GM23338 (cell line): ENCODE data around the gene MEFV. TPM values are rescaled to one million over a fixed set of nuclear protein-coding genes. Genes with fewer than 3 reads are reported as not detected.

ENCODE experiments used
- ATAC-seq: fragments of 200-7000 bp; cut with Tn5 transposase; 3 replicates; pipeline ENCODE4 v1.9.1; 2020
- DNase-seq: peaks from one replicate; pipeline ENCODE4 v3.0.0-alpha.2; 2015; ENCODE audit warnings: low spot score
- H2AFZ ChIP-seq: fragments of 200-600 bp; sonication (generic); 2 replicates; pipeline ENCODE4 v1.8.0; 2016; ENCODE audit warnings: antibody characterized with exemption, mild to moderate bottlenecking, moderate library complexity
- H3F3A ChIP-seq: fragments of 200-600 bp; sonication (generic); replicated peaks from 2 replicates; pipeline ENCODE4 v1.8.0; 2017; ENCODE audit warnings: antibody characterized with exemption, mixed run types, low read depth
- H3K27ac ChIP-seq: fragments of 200-600 bp; sonication (generic); 2 replicates; pipeline ENCODE4 v1.6.1; 2016; ENCODE audit warnings: low read depth
- H3K27me3 ChIP-seq: fragments of 200-600 bp; sonication (generic); 2 replicates; pipeline ENCODE4 v1.8.0; 2016; ENCODE audit warnings: mild to moderate bottlenecking, mixed run types, moderate library complexity; ENCODE audit not compliant: insufficient read depth
- H3K36me3 ChIP-seq: fragments of 200-600 bp; sonication (generic); 2 replicates; pipeline ENCODE4 v1.8.0; 2016; ENCODE audit warnings: mild to moderate bottlenecking; ENCODE audit not compliant: insufficient read depth
- H3K4me1 ChIP-seq: fragments of 200-600 bp; sonication (generic); 2 replicates; pipeline ENCODE4 v1.8.0; 2016; ENCODE audit warnings: mild to moderate bottlenecking, moderate library complexity; ENCODE audit not compliant: insufficient read depth
- H3K4me2 ChIP-seq: fragments of 200-600 bp; sonication (generic); 2 replicates; pipeline ENCODE4 v1.7.1; 2017; ENCODE audit warnings: mixed run types
- H3K4me3 ChIP-seq: fragments of 200-600 bp; sonication (generic); 2 replicates; pipeline ENCODE4 v1.6.1; 2016; ENCODE audit warnings: mixed run types
- H3K79me2 ChIP-seq: fragments of 200-600 bp; sonication (generic); replicated peaks from 2 replicates; pipeline ENCODE4 v1.8.0; 2017; ENCODE audit warnings: mild to moderate bottlenecking; ENCODE audit not compliant: insufficient read depth
- H3K9me2 ChIP-seq: fragments of 200-600 bp; sonication (generic); 2 replicates; pipeline ENCODE4 v1.8.0; 2017; ENCODE audit not compliant: insufficient read depth
- H4K20me1 ChIP-seq: fragments of 200-600 bp; sonication (generic); replicated peaks from 2 replicates; pipeline ENCODE4 v1.8.0; 2017; ENCODE audit warnings: mild to moderate bottlenecking; ENCODE audit not compliant: insufficient read depth
- H3K27ac Mint-ChIP-seq: 2 replicates; pipeline ENCODE4 v1.8.0; 2020; ENCODE audit warnings: inconsistent platforms, mild to moderate bottlenecking, moderate library complexity, mixed read lengths
- H3K27me3 Mint-ChIP-seq: 3 replicates; pipeline ENCODE4 v1.8.0; 2022; ENCODE audit warnings: low read depth, mild to moderate bottlenecking, moderate library complexity, mixed read lengths, inconsistent platforms; ENCODE audit not compliant: insufficient read depth, poor library complexity
- H3K36me3 Mint-ChIP-seq: 3 replicates; pipeline ENCODE4 v1.8.0; 2021; ENCODE audit warnings: low read depth, mild to moderate bottlenecking, inconsistent platforms, moderate library complexity, mixed read lengths
- H3K4me1 Mint-ChIP-seq: 3 replicates; pipeline ENCODE4 v1.8.0; 2020; ENCODE audit warnings: mild to moderate bottlenecking, inconsistent platforms, mixed read lengths
- H3K4me3 Mint-ChIP-seq: 3 replicates; pipeline ENCODE4 v1.8.0; 2021; ENCODE audit warnings: moderate library complexity, mild to moderate bottlenecking, inconsistent platforms, mixed read lengths
- H3K9me3 Mint-ChIP-seq: 3 replicates; pipeline ENCODE4 v1.8.0; 2020; ENCODE audit warnings: moderate library complexity, mild to moderate bottlenecking, inconsistent platforms, mixed read lengths
- CREB1 ChIP-seq: fragments of 250-450 bp; sonication (Bioruptor Pico); IDR thresholded peaks from 2 replicates; pipeline ENCODE4 v1.5.0; 2020; ENCODE audit warnings: low read depth, mild to moderate bottlenecking, moderate library complexity
- NANOG ChIP-seq: IDR thresholded peaks from 2 replicates; pipeline ENCODE4 v1.6.1; 2016; ENCODE audit warnings: antibody characterized with exemption, borderline replicate concordance
- POLR2AphosphoS5 ChIP-seq: IDR thresholded peaks from 2 replicates; pipeline ENCODE4 v1.6.1; 2016; ENCODE audit warnings: antibody characterized with exemption, low read depth
- ZNF114 ChIP-seq: fragments of 250-450 bp; sonication (Bioruptor Pico); IDR thresholded peaks from 2 replicates; pipeline ENCODE4 v1.5.0; 2020; ENCODE audit warnings: mild to moderate bottlenecking, moderate library complexity
- polyA plus RNA-seq: library from polyadenylated mRNA; unstranded; fragments of >200 nt; fragmentation: Nextera tagmentation; extraction: Ambion mirVana; gene quantifications from 2 replicates; pipeline ENCODE4 v1.2.1, GENCODE V29; 2016
- total RNA-seq: library from RNA; depleted of rRNA; stranded (reverse); fragments of >200 nt; shearing (Covaris generic); gene quantifications from 2 replicates; pipeline ENCODE4 v1.2.3, GENCODE V29; 2014
- TF ChIP-seq, protein P1 (sequence below), 2 experiments: fragments of 200-600 bp in 1 of 2; sonication (generic) in 1 of 2; conservative IDR thresholded peaks; 2 replicates each; pipeline versions ENCODE4 v1.5.1 to v1.6.1; 2016 to 2017; ENCODE audit warnings: antibody characterized with exemption in 2 of 2, low read depth in 2 of 2, mild to moderate bottlenecking in 2 of 2, moderate library complexity in 1 of 2
- TF ChIP-seq, protein P2 (sequence below): IDR thresholded peaks from 2 replicates; pipeline ENCODE4 v1.6.1; 2016; ENCODE audit warnings: antibody characterized with exemption

Gene MEFV
- total and polyA plus RNA-seq, 2 experiments from 2014 or later, result 0.07 TPM; not detected in 1

DNA sequence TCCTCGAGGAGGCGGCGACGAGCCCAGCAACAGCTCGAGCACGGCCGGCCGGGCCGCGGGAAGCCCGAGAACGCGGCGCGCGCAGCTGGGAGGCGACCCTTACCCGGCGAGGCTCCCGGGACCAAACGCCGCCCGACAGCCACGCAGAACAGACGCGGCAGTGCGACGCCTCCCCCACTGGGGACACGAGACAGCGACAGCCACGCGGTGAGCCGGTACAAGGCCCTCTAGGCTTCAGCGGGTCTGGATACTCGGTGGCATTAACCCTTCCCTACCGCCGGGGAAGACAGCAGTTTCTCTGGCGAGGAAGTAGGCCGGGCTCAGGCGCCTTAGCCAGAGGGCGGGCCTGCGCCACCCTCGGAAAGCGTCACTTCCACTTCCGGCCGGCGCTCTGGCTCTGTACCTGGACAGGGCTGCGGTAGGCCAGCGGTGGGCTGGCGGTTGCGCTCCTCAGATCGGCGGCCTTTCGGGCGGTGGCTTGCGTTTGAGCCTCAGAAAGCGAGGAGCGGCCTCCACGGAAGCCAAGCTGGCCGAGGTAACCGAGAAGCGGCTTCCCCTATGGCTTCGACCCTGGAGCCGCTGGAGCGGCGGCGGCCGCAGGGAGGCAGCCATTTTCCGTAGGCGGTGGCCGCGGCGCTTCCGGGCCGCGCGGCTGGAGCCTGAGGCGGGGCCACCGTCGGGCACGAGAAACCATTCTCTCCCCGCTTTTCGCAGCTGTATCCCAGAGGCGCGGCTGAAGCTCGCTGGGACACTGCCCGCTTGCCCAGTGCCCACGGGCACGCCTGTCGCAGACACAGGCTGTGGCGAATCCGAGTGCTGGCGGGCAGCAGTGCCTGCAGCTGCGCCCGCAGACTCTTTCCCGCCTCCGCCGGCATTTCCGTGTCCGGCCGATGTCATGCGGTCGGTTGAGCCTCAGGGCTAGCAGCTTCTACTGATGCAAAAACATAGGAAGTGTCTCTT, 49.0 kb upstream of the MEFV start, which contains the start of the genes TIGD7 and ZNF75A:
Gene TIGD7, minus strand, starts transcription at position 322 of the 960 bp plus-strand sequence. CDS start 4,816 bp downstream, outside the sequence.
Gene ZNF75A, plus strand, starts transcription at position 389 of the 960 bp plus-strand sequence. CDS start 2,932 bp downstream, outside the sequence.
- Histone ChIP-seq H3K4me3 (peak within 1 kb of the TSS; percentile 69), H4K20me1 (no peaks in the 10 kb centered on the region), H2AFZ (peak within 1 kb of the TSS; percentile 99), H3K27ac (peak within 1 kb of the TSS; percentile 86; the same call in 1 of the 2 replicates), H3K79me2 (peaks cover 34% of the 10 kb centered on the region), H3K27me3 (peaks cover 5% of the 10 kb centered on the region; the same call in 1 of the 2 replicates), H3K4me2 (peak within 1 kb of the TSS; percentile 89), H3K4me1 (no peaks in the 10 kb centered on the region; the same call in 1 of the 2 replicates), H3K9me2 (peaks cover 22% of the 10 kb centered on the region), H3F3A (peaks cover 8% of the 10 kb centered on the region; the same call in 1 of the 2 replicates), H3K36me3 (peaks cover 32% of the 10 kb centered on the region)
- Mint-ChIP-seq H3K9me3 (peaks cover 88% of the 10 kb centered on the region), H3K4me3 (peak within 1 kb of the TSS; percentile 77), H3K4me1 (peaks cover 6% of the 10 kb centered on the region; the same call in 2 of the 3 replicates), H3K36me3 (peaks cover 88% of the 10 kb centered on the region), H3K27ac (no peak within 1 kb of the TSS; the same call in 1 of the 2 replicates), H3K27me3 (peaks cover 19% of the 10 kb centered on the region)
- TF ChIP-seq CREB1 (CRISPR knock-in tag) (peak; percentile 87), POLR2AphosphoS5 (peak; percentile 94), ZNF114 (CRISPR knock-in tag) (no peak), NANOG (no peak)
- TF ChIP-seq, protein P1, sequence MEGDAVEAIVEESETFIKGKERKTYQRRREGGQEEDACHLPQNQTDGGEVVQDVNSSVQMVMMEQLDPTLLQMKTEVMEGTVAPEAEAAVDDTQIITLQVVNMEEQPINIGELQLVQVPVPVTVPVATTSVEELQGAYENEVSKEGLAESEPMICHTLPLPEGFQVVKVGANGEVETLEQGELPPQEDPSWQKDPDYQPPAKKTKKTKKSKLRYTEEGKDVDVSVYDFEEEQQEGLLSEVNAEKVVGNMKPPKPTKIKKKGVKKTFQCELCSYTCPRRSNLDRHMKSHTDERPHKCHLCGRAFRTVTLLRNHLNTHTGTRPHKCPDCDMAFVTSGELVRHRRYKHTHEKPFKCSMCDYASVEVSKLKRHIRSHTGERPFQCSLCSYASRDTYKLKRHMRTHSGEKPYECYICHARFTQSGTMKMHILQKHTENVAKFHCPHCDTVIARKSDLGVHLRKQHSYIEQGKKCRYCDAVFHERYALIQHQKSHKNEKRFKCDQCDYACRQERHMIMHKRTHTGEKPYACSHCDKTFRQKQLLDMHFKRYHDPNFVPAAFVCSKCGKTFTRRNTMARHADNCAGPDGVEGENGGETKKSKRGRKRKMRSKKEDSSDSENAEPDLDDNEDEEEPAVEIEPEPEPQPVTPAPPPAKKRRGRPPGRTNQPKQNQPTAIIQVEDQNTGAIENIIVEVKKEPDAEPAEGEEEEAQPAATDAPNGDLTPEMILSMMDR (conservative IDR thresholded peaks at IDR 0.05; ENCODE audit: low read depth in 2 of 2), result no peak; a peak in 1 of 4 replicates
- TF ChIP-seq, protein P2, sequence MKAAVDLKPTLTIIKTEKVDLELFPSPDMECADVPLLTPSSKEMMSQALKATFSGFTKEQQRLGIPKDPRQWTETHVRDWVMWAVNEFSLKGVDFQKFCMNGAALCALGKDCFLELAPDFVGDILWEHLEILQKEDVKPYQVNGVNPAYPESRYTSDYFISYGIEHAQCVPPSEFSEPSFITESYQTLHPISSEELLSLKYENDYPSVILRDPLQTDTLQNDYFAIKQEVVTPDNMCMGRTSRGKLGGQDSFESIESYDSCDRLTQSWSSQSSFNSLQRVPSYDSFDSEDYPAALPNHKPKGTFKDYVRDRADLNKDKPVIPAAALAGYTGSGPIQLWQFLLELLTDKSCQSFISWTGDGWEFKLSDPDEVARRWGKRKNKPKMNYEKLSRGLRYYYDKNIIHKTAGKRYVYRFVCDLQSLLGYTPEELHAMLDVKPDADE, result peak; percentile 78; the same call in 1 of the 2 replicates
- DNase-seq, result peak; percentile 96
- ATAC-seq, result peak; percentile 99

DNA sequence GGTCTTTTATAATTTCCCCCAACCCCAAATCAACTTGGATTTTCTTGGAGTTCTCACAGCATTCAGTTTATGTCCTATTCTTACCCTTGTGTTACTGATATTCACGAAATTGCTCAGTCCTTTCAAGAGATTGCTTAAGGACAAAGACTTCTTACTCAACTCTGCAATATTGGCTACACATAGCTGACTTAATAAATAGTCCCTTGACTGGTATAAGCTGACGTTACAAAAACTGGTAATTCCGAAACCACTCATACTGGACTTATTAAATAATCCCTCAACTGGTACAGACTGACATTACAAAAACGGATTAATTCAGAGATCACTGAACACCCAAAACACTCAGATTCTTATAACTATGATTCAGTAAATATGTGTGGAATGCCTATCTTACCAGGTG, 47.9 kb upstream of the MEFV start:
- Histone ChIP-seq H3K36me3 (peaks cover 24% of the 10 kb centered on the region), H3K4me2 (peak overlapping the region; percentile 89), H3K27ac (no peak overlapping the region), H3K27me3 (peaks cover 5% of the 10 kb centered on the region; the same call in 1 of the 2 replicates), H3F3A (peaks cover 8% of the 10 kb centered on the region; the same call in 1 of the 2 replicates), H4K20me1 (no peaks in the 10 kb centered on the region), H3K79me2 (peaks cover 34% of the 10 kb centered on the region), H3K9me2 (peaks cover 24% of the 10 kb centered on the region), H3K4me1 (no peaks in the 10 kb centered on the region; the same call in 1 of the 2 replicates), H3K4me3 (peak overlapping the region; percentile 69), H2AFZ (peak overlapping the region; percentile 99; the same call in 1 of the 2 replicates)
- TF ChIP-seq, protein P1 (conservative IDR thresholded peaks at IDR 0.05; ENCODE audit: low read depth in 2 of 2), result no peak
- TF ChIP-seq POLR2AphosphoS5, result no peak
- Mint-ChIP-seq H3K27ac (no peak overlapping the region), H3K4me3 (peak overlapping the region; percentile 77), H3K4me1 (peaks cover 6% of the 10 kb centered on the region; the same call in 2 of the 3 replicates), H3K27me3 (peaks cover 19% of the 10 kb centered on the region), H3K36me3 (peaks cover 88% of the 10 kb centered on the region), H3K9me3 (peaks cover 88% of the 10 kb centered on the region)
- DNase-seq (no peak), ATAC-seq (no peak)
